Caco-2 (cell line): ENCODE data around the gene ADARB1. TPM values are rescaled to one million over a fixed set of nuclear protein-coding genes. Genes with fewer than 3 reads are reported as not detected.
A peak's percentile ranks its signal among the peaks of the same experiment; 100 is the strongest.

Experiments used
- BruUV-seq: library from RNA; stranded (reverse); fragments of 400-500 nt; replicated peaks from 2 replicates; lab custom pipeline; 2021; lab: Mats Ljungman, UMichigan
- CTCF ChIA-PET: fragments of 300-600 bp; sonication (Branson Sonifier 250); formaldehyde crosslinking; loops from one replicate; lab custom pipeline; 2022; ENCODE audit warnings: antibody characterized with exemption; lab: Charles Lee
- POLR2A ChIA-PET: fragments of 300-600 bp; sonication (Branson Sonifier 250); formaldehyde crosslinking; loops from one replicate; lab custom pipeline; 2022; ENCODE audit warnings: antibody characterized with exemption; lab: Charles Lee
- DNase-seq, 2 experiments: peaks; one replicate each; pipeline versions ENCODE4 v3.0.0 to v3.0.0-alpha.2; 2020 to 2022
- H3K27me3 ChIP-seq: replicated peaks from 2 replicates; pipeline ENCODE4 v1.6.0; 2011; ENCODE audit warnings: low read length; ENCODE audit not compliant: control insufficient read depth, insufficient read depth
- H3K36me3 ChIP-seq: 2 replicates; pipeline ENCODE4 v1.5.1; 2011; ENCODE audit warnings: low read length; ENCODE audit not compliant: control insufficient read depth, insufficient read depth
- H3K4me1 ChIP-seq: fragments of 250-450 bp; sonication (Bioruptor Pico); 2 replicates; pipeline ENCODE4 v1.5.1; 2020; ENCODE audit warnings: mild to moderate bottlenecking
- H3K4me3 ChIP-seq: 2 replicates; pipeline ENCODE4 v1.5.1; 2011; ENCODE audit warnings: low read depth, mild to moderate bottlenecking, control low read depth, low read length
- H3K9me3 ChIP-seq: fragments of 250-450 bp; sonication (Bioruptor Pico); 2 replicates; pipeline ENCODE4 v1.5.1; 2020; ENCODE audit warnings: mild to moderate bottlenecking, moderate library complexity
- H3K27ac Mint-ChIP-seq: one replicate; pipeline ENCODE4 v1.8.0; 2022; ENCODE audit warnings: mixed read lengths; ENCODE audit not compliant: unreplicated experiment
- H3K27me3 Mint-ChIP-seq: one replicate; pipeline ENCODE4 v1.8.0; 2022; ENCODE audit warnings: mixed read lengths; ENCODE audit not compliant: insufficient read depth, unreplicated experiment
- H3K36me3 Mint-ChIP-seq: one replicate; pipeline ENCODE4 v1.8.0; 2022; ENCODE audit warnings: mild to moderate bottlenecking, mixed read lengths; ENCODE audit not compliant: insufficient read depth, unreplicated experiment
- H3K4me1 Mint-ChIP-seq: one replicate; pipeline ENCODE4 v1.8.0; 2022; ENCODE audit warnings: low read depth, mixed read lengths; ENCODE audit not compliant: unreplicated experiment
- H3K4me3 Mint-ChIP-seq: one replicate; pipeline ENCODE4 v1.8.0; 2022; ENCODE audit warnings: mild to moderate bottlenecking, moderate library complexity, mixed read lengths; ENCODE audit not compliant: unreplicated experiment
- H3K9me3 Mint-ChIP-seq: one replicate; pipeline ENCODE4 v1.8.0; 2022; ENCODE audit warnings: mixed read lengths; ENCODE audit not compliant: unreplicated experiment
- intact Hi-C: fragments of 100-400 bp; cut with micrococcal nuclease; formaldehyde crosslinking; loops from one replicate; pipeline ENCODE4 v1.10.0; 2022; ENCODE audit not compliant: unreplicated experiment
- total RNA-seq: library from RNA; stranded (reverse); gene quantifications from 2 replicates; pipeline ENCODE4 v1.2.3, GENCODE V29; 2022
- TF ChIP-seq, protein P1 (sequence below), 2 experiments: fragments of 200-600 bp in 1 of 2; IDR thresholded peaks; 1 replicate in 1 of 2; 2 replicates in 1 of 2; pipeline versions ENCODE4 v1.5.1 to v1.8.0; 2011 to 2022; ENCODE audit warnings: antibody characterized with exemption in 1 of 2, control low read depth in 1 of 2, inconsistent platforms in 1 of 2, low read depth in 1 of 2, low read length in 1 of 2, mild to moderate bottlenecking in 1 of 2, moderate library complexity in 1 of 2; ENCODE audit not compliant: insufficient read depth in 1 of 2, severe bottlenecking in 1 of 2, unreplicated experiment in 1 of 2

ADARB1 gene
- total RNA-seq, 1 experiment from 2014 or later, result 25.4 TPM

DNA sequence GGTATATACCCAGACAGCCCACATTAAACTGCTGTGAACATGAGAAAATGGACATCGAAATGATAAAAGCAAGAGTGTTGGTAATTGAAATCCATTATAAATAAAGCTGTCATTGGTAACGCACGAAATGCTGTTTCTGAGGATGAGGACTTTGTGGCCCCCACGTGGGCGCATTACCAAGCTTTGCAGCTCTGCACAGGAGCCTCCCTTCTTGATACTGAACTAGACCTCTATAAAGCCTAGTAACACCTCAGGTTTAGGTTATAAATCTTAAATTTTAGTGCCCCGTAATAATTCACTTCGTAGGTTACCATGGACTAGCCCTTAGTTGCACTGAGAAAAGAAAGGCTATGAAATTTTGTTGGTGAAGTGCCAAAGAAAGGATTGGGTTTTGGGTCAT, 45.4 kb downstream of the ADARB1 start:
- Mint-ChIP-seq H3K36me3 (peaks cover 6% of the 10 kb centered on the region), H3K27ac (no peak overlapping the region), H3K4me3 (no peak overlapping the region), H3K4me1 (peaks cover 22% of the 10 kb centered on the region), H3K9me3 (no peaks in the 10 kb centered on the region), H3K27me3 (no peaks in the 10 kb centered on the region)
- no TSS peak for BruUV-seq
- TF ChIP-seq, protein P1, sequence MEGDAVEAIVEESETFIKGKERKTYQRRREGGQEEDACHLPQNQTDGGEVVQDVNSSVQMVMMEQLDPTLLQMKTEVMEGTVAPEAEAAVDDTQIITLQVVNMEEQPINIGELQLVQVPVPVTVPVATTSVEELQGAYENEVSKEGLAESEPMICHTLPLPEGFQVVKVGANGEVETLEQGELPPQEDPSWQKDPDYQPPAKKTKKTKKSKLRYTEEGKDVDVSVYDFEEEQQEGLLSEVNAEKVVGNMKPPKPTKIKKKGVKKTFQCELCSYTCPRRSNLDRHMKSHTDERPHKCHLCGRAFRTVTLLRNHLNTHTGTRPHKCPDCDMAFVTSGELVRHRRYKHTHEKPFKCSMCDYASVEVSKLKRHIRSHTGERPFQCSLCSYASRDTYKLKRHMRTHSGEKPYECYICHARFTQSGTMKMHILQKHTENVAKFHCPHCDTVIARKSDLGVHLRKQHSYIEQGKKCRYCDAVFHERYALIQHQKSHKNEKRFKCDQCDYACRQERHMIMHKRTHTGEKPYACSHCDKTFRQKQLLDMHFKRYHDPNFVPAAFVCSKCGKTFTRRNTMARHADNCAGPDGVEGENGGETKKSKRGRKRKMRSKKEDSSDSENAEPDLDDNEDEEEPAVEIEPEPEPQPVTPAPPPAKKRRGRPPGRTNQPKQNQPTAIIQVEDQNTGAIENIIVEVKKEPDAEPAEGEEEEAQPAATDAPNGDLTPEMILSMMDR (IDR thresholded peaks at IDR 0.05; ENCODE audit: insufficient read depth in 1 of 2, low read depth in 1 of 2, low read length in 1 of 2, severe bottlenecking in 1 of 2, unreplicated experiment in 1 of 2), result no peak
- POLR2A ChIA-PET, result no interaction called here
- no peak for DNase-seq
- H3K27me3 ChIP-seq, result no peaks in the 10 kb centered on the region
- H3K4me3 ChIP-seq, result no peak overlapping the region
- no peaks in the 10 kb centered on the region for H3K4me1 ChIP-seq
- no peaks in the 10 kb centered on the region for H3K36me3 ChIP-seq
- intact Hi-C loops, result no loop called here
- CTCF ChIA-PET, result no interaction called here
- H3K9me3 ChIP-seq, result no peaks in the 10 kb centered on the region

DNA sequence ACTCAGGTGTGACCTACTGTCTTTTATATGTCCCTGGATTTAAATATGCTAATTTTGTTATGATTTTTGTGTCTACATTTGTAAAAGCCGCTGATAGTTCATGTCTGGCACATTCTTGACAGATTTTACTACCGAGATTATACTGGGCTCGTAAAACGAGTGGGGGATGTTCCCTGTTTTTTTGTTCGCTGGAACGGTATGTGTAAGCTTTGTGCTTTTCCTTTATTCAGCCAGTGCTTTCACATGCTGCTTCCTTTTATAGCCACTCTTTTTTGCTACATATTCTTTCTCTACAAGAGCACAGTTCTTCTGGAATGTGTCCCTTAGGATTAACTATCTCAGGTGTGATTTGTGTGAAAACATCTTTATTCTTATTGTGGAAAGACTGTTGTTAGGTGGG, 46.6 kb downstream of the ADARB1 start:
- intact Hi-C loops, result no loop called here
- no peaks in the 10 kb centered on the region for H3K36me3 ChIP-seq
- H3K27ac Mint-ChIP-seq, result no peak overlapping the region
- CTCF ChIA-PET, result interaction anchor here (1.0 to 1.2 kb wide), 2 partner anchors 16 to 17 kb away, joined by 3 read pairs; no protein-coding TSS in a partner anchor
- H3K4me1 ChIP-seq, result no peaks in the 10 kb centered on the region
- H3K9me3 Mint-ChIP-seq, result no peaks in the 10 kb centered on the region
- H3K27me3 Mint-ChIP-seq, result no peaks in the 10 kb centered on the region
- POLR2A ChIA-PET, result no interaction called here
- DNase-seq, result peak in 1 of 2 experiments; percentile 11
- no peaks in the 10 kb centered on the region for H3K27me3 ChIP-seq
- TF ChIP-seq, protein P1 (IDR thresholded peaks at IDR 0.05; ENCODE audit: insufficient read depth in 1 of 2, low read depth in 1 of 2, low read length in 1 of 2, severe bottlenecking in 1 of 2, unreplicated experiment in 1 of 2), result no peak
- H3K36me3 Mint-ChIP-seq, result peaks cover 6% of the 10 kb centered on the region
- no peak overlapping the region for H3K4me3 ChIP-seq
- no peaks in the 10 kb centered on the region for H3K9me3 ChIP-seq
- no TSS peak for BruUV-seq
- no peak overlapping the region for H3K4me3 Mint-ChIP-seq
- H3K4me1 Mint-ChIP-seq, result peaks cover 22% of the 10 kb centered on the region

DNA sequence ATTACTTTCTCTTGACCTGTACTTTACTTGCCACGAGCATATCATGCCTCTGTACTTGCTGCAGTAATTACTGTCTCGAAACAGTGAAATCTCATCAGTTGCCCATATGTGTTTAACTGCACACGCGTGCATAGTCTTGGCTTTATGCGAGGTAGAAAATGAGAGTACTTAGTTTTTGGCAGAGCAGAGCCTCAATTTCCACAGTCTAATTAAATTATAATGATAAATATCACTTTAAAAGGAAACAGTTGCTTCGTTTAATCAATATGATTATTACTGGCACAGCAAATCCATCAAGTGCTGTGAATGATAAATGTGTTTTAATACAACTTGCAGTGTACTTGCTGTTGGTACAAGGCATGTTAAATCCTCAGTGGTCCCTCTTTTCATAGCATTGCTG, 47.6 kb downstream of the ADARB1 start:
- DNase-seq, result no peak
- Mint-ChIP-seq H3K4me3 (no peak overlapping the region), H3K4me1 (peaks cover 22% of the 10 kb centered on the region), H3K36me3 (peaks cover 6% of the 10 kb centered on the region), H3K27ac (no peak overlapping the region), H3K27me3 (no peaks in the 10 kb centered on the region), H3K9me3 (no peaks in the 10 kb centered on the region)
- intact Hi-C loops, result no loop called here
- Histone ChIP-seq H3K27me3 (no peaks in the 10 kb centered on the region), H3K9me3 (no peaks in the 10 kb centered on the region), H3K4me3 (no peak overlapping the region), H3K36me3 (no peaks in the 10 kb centered on the region), H3K4me1 (no peaks in the 10 kb centered on the region)
- CTCF ChIA-PET, result interaction anchor here (1.0 to 1.3 kb wide), 2 partner anchors 15 to 16 kb away, joined by 3 to 5 read pairs; no protein-coding TSS in a partner anchor
- BruUV-seq, result no TSS peak
- POLR2A ChIA-PET, result no interaction called here
- TF ChIP-seq, protein P1 (IDR thresholded peaks at IDR 0.05; ENCODE audit: insufficient read depth in 1 of 2, low read depth in 1 of 2, low read length in 1 of 2, severe bottlenecking in 1 of 2, unreplicated experiment in 1 of 2), result no peak
